Measurements from ENCODE around the gene FSD1L.

FSD1L gene

GRCh38 chr9:105436783-105437182 lies 11.1 kb upstream of the FSD1L start:
- no peak for FAIRE-seq

- FAIRE-seq, result no peak
These were observed 10.1 kb upstream of the FSD1L start for GRCh38 chr9:105437704-105438103.

- no peak for FAIRE-seq
These were observed 9.6 kb upstream of the FSD1L start for GRCh38 chr9:105438141-105438806.

GRCh38 chr9:105439428-105439827 lies 8.4 kb upstream of the FSD1L start:
- FAIRE-seq, result no peak

- no peak for FAIRE-seq
These were observed 6.1 kb upstream of the FSD1L start for GRCh38 chr9:105441616-105442160.

- FAIRE-seq, result no peak
These were observed 4.7 kb upstream of the FSD1L start for GRCh38 chr9:105443121-105443520.

- no peak for FAIRE-seq
These were observed 3.7 kb upstream of the FSD1L start for GRCh38 chr9:105444130-105444529.

- FAIRE-seq, result no peak
These were observed 2.5 kb upstream of the FSD1L start for GRCh38 chr9:105445203-105445881.

GRCh38 chr9:105447386-105447813 lies 434 bp upstream of the FSD1L start:
- no peak for FAIRE-seq

GRCh38 chr9:105449081-105449480 lies 1.2 kb downstream of the FSD1L start:
- no peak for FAIRE-seq

- no peak for FAIRE-seq
These were observed 4.4 kb downstream of the FSD1L start for GRCh38 chr9:105452185-105452584.

GRCh38 chr9:105455836-105456475 lies 8.1 kb downstream of the FSD1L start:
- no peak for FAIRE-seq

GRCh38 chr9:105457560-105458294 lies 9.9 kb downstream of the FSD1L start:
- no peak for FAIRE-seq

GRCh38 chr9:105458404-105458803 lies 10.6 kb downstream of the FSD1L start:
- no peak for FAIRE-seq

GRCh38 chr9:105459336-105459735 lies 11.5 kb downstream of the FSD1L start:
- no peak for FAIRE-seq

GRCh38 chr9:105466898-105467455 lies 19.1 kb downstream of the FSD1L start:
- FAIRE-seq, result no peak

GRCh38 chr9:105468875-105469274 lies 21.0 kb downstream of the FSD1L start:
- FAIRE-seq, result no peak

- FAIRE-seq, result no peak
These were observed 25.4 kb downstream of the FSD1L start for GRCh38 chr9:105473221-105473620.

- peak; percentile 64 for FAIRE-seq
These were observed 27.5 kb downstream of the FSD1L start for GRCh38 chr9:105475302-105475701.

GRCh38 chr9:105479846-105480245 lies 32.0 kb downstream of the FSD1L start:
- FAIRE-seq, result no peak

- FAIRE-seq, result no peak
These were observed 35.8 kb downstream of the FSD1L start for GRCh38 chr9:105483618-105484017.

- FAIRE-seq, result no peak
These were observed 36.4 kb downstream of the FSD1L start for GRCh38 chr9:105484226-105484625.

- no peak for FAIRE-seq
These were observed 37.3 kb downstream of the FSD1L start for GRCh38 chr9:105485131-105485530.

Measured in G401.6 (cell line).